GM12872 (cell line): ENCODE measurements around the gene TAS2R60.

Experiments used
- CTCF ChIP-seq: IDR thresholded peaks from 3 replicates; pipeline ENCODE4 v1.5.1; 2011; ENCODE audit warnings: low read depth, mild to moderate bottlenecking, low read length, moderate library complexity; ENCODE audit not compliant: insufficient read depth

The TAS2R60 gene

GRCh38 chr7:143426479-143427142 is 16.6 kb upstream of the TAS2R60 start:
- TF ChIP-seq CTCF = no peak

GRCh38 chr7:143429770-143430698 is 13.2 kb upstream of the TAS2R60 start:
- TF ChIP-seq CTCF = no peak

- TF ChIP-seq CTCF = no peak
These were observed 12.1 kb upstream of the TAS2R60 start for GRCh38 chr7:143431109-143431508.

GRCh38 chr7:143433759-143434158 is 9.5 kb upstream of the TAS2R60 start:
- no peak for TF ChIP-seq CTCF

GRCh38 chr7:143434660-143435059 is 8.6 kb upstream of the TAS2R60 start:
- no peak for TF ChIP-seq CTCF

- TF ChIP-seq CTCF = no peak
These were observed 8.0 kb upstream of the TAS2R60 start for GRCh38 chr7:143435266-143435665.

- TF ChIP-seq CTCF = no peak
These were observed 6.8 kb upstream of the TAS2R60 start for GRCh38 chr7:143436325-143436946.
